ENCODE measurements around the gene INTU.

Gene INTU

GRCh38 chr4:127609484-127609883 lies 23.3 kb upstream of the INTU start:
- H3K4me3 ChIP-seq (ENCODE audit: low read depth, low read length) = no peak overlapping the region
- no peak for TF ChIP-seq CTCF (IDR thresholded peaks at IDR 0.05; ENCODE audit: low read depth, low read length)

GRCh38 chr4:127610488-127610887 lies 22.3 kb upstream of the INTU start:
- no peak for TF ChIP-seq CTCF (IDR thresholded peaks at IDR 0.05; ENCODE audit: low read depth, low read length)
- H3K4me3 ChIP-seq (ENCODE audit: low read depth, low read length) = no peak overlapping the region

GRCh38 chr4:127616898-127617297 lies 15.9 kb upstream of the INTU start:
- no peak overlapping the region for H3K4me3 ChIP-seq (ENCODE audit: low read depth, low read length)
- no peak for TF ChIP-seq CTCF (IDR thresholded peaks at IDR 0.05; ENCODE audit: low read depth, low read length)

GRCh38 chr4:127618427-127618826 lies 14.3 kb upstream of the INTU start:
- no peak for TF ChIP-seq CTCF (IDR thresholded peaks at IDR 0.05; ENCODE audit: low read depth, low read length)

GRCh38 chr4:127622621-127622920 lies 10.2 kb upstream of the INTU start:
- no peak for TF ChIP-seq CTCF (IDR thresholded peaks at IDR 0.05; ENCODE audit: low read depth, low read length)
- peak overlapping the region; percentile 79 for H3K4me3 ChIP-seq (ENCODE audit: low read depth, low read length)

More at GRCh38 chr4:127618427-127618826, 14.3 kb upstream of the INTU start:
- H3K4me3 ChIP-seq (ENCODE audit: low read depth, low read length) = no peak overlapping the region

- TF ChIP-seq CTCF (IDR thresholded peaks at IDR 0.05; ENCODE audit: low read depth, low read length) = 0 out of 2 replicates have a peak, but pooled peaks have one; percentile 25
- peak overlapping the region; percentile 79 for H3K4me3 ChIP-seq (ENCODE audit: low read depth, low read length)
These were observed 9.6 kb upstream of the INTU start for GRCh38 chr4:127622921-127623796.

GRCh38 chr4:127623797-127624083 lies 9.0 kb upstream of the INTU start:
- no peak for TF ChIP-seq CTCF (IDR thresholded peaks at IDR 0.05; ENCODE audit: low read depth, low read length)
- peak overlapping the region; percentile 79 for H3K4me3 ChIP-seq (ENCODE audit: low read depth, low read length)
